Measurements from ENCODE around the gene TRPV2. TPM values are rescaled to one million over a fixed set of nuclear protein-coding genes. Genes with fewer than 3 reads are reported as not detected.

The TRPV2 gene
- total and polyA plus RNA-seq, 2 of the 4 experiments (the other 2 are of a cell fraction) = 30.8 to 32.8 TPM

GRCh38 chr17:16432017-16432416, 16.6 kb downstream of the TRPV2 start:
- in situ Hi-C loops (cut with MboI; ENCODE audit: low sequenced_read_pairs) = no loop called here
- Histone ChIP-seq H3K36me3 (ENCODE audit: control insufficient read depth, insufficient read depth, low read length) (0 out of 2 replicates have a peak, but pooled peaks cover 2% of the 10 kb centered on the region), H2BK5ac (ENCODE audit: low read depth, low read length, poor library complexity, severe bottlenecking) (no peak overlapping the region), H3K79me1 (ENCODE audit: low read depth in 1 of 2, low read length in 2 of 2) (peaks cover 0 to 14% of the 10 kb centered on the region in 2 experiments; a peak in 2 of 4 replicates), H3K56ac (ENCODE audit: extremely low read depth, insufficient read depth, low read length) (no peak overlapping the region), H4K8ac (ENCODE audit: low read depth in 2 of 2, low read length in 2 of 2) (no peak overlapping the region), H3K18ac (ENCODE audit: low read depth, low read length) (no peak overlapping the region), H3K4me3 (ENCODE audit: insufficient read depth, low read depth, low read length) (no peak overlapping the region), H2AK9ac (replicated peaks; ENCODE audit: low read depth, low read length, poor library complexity) (no peak overlapping the region), H3K4me2 (ENCODE audit: low read depth, low read length) (no peak overlapping the region), H2AFZ (replicated peaks; ENCODE audit: low read length, poor library complexity) (peak overlapping the region; percentile 23), H4K91ac (ENCODE audit: insufficient read depth, low read depth, low read length) (no peak overlapping the region), H2AK5ac (ENCODE audit: low read depth, low read length) (no peak overlapping the region), H3K23ac (ENCODE audit: low read depth, low read length) (no peak overlapping the region), H3K4ac (ENCODE audit: low read depth, low read length) (no peak overlapping the region), H4K5ac (ENCODE audit: low read depth, low read length) (no peak overlapping the region), H3K9me1 (ENCODE audit: insufficient read depth, low read length) (no peaks in the 10 kb centered on the region; the same call in 1 of the 2 replicates), H2BK20ac (ENCODE audit: low read depth, low read length) (no peak overlapping the region), H3K9ac (ENCODE audit: low read depth, low read length) (no peak overlapping the region), H2BK15ac (ENCODE audit: low read depth, low read length) (no peak overlapping the region), H3K27ac (ENCODE audit: insufficient read depth, low read length) (no peak overlapping the region), H3K4me1 (ENCODE audit: control insufficient read depth, insufficient read depth, low read length) (peaks cover 3% of the 10 kb centered on the region), H2BK120ac (ENCODE audit: low read depth, low read length) (no peak overlapping the region), H3K9me3 (ENCODE audit: control insufficient read depth, insufficient read depth, low read length) (no peaks in the 10 kb centered on the region), H4K20me1 (ENCODE audit: insufficient read depth, low read length) (no peaks in the 10 kb centered on the region; the same call in 1 of the 2 replicates), H3K14ac (replicated peaks; ENCODE audit: low read depth, low read length) (no peak overlapping the region), H3K27me3 (ENCODE audit: control insufficient read depth, insufficient read depth, low read length) (no peaks in the 10 kb centered on the region)
- ATAC-seq (ENCODE audit: low read depth) (no peak), DNase-seq (no peak)
- BruUV-seq (replicated peaks) = no TSS peak
- dilution Hi-C loops (cut with HindIII; ENCODE audit: low sequenced_read_pairs, unreplicated experiment) = no loop called here
- ChIA-PET CTCF (interaction anchor here (0.6 kb wide), 1 partner anchor 45 kb away, joined by 3 read pairs; no protein-coding TSS in a partner anchor), POLR2A (ENCODE audit: unreplicated experiment) (no interaction called here)
- TF ChIP-seq NFE2L2 (IDR thresholded peaks at IDR 0.05; ENCODE audit: low read depth, low read length) = no peak
- TF ChIP-seq FOS (IDR thresholded peaks at IDR 0.05; ENCODE audit: low read depth, low read length) = no peak
- no peak for TF ChIP-seq MAZ (IDR thresholded peaks at IDR 0.05; ENCODE audit: borderline replicate concordance, low read depth, low read length)
- TF ChIP-seq CEBPB (IDR thresholded peaks at IDR 0.05; ENCODE audit: low read depth, low read length) = no peak
- no peak for TF ChIP-seq MAFK (IDR thresholded peaks at IDR 0.05; ENCODE audit: low read depth, low read length)
- TF ChIP-seq RAD21 (IDR thresholded peaks at IDR 0.05; ENCODE audit: low read length) = no peak
- no peak for TF ChIP-seq RFX5 (IDR thresholded peaks at IDR 0.05; ENCODE audit: low read depth, low read length)
- TF ChIP-seq ELK1 (IDR thresholded peaks at IDR 0.05; ENCODE audit: borderline replicate concordance, low read depth, low read length) = no peak
- no peak for TF ChIP-seq MXI1 (IDR thresholded peaks at IDR 0.05; ENCODE audit: borderline replicate concordance, low read depth, low read length)
- TF ChIP-seq POLR2A (IDR thresholded peaks at IDR 0.05; ENCODE audit: low read depth, low read length) = no peak
- TF ChIP-seq USF2 (IDR thresholded peaks at IDR 0.05; ENCODE audit: low read depth, low read length) = no peak
- no peak for TF ChIP-seq BHLHE40 (IDR thresholded peaks at IDR 0.05; ENCODE audit: low read depth, low read length)
- no peak for TF ChIP-seq CHD1 (IDR thresholded peaks at IDR 0.05; ENCODE audit: low read depth, low read length)
- no peak for TF ChIP-seq RCOR1 (IDR thresholded peaks at IDR 0.05; ENCODE audit: insufficient replicate concordance, low read length)
- TF ChIP-seq, protein P1, sequence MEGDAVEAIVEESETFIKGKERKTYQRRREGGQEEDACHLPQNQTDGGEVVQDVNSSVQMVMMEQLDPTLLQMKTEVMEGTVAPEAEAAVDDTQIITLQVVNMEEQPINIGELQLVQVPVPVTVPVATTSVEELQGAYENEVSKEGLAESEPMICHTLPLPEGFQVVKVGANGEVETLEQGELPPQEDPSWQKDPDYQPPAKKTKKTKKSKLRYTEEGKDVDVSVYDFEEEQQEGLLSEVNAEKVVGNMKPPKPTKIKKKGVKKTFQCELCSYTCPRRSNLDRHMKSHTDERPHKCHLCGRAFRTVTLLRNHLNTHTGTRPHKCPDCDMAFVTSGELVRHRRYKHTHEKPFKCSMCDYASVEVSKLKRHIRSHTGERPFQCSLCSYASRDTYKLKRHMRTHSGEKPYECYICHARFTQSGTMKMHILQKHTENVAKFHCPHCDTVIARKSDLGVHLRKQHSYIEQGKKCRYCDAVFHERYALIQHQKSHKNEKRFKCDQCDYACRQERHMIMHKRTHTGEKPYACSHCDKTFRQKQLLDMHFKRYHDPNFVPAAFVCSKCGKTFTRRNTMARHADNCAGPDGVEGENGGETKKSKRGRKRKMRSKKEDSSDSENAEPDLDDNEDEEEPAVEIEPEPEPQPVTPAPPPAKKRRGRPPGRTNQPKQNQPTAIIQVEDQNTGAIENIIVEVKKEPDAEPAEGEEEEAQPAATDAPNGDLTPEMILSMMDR (conservative IDR thresholded peaks at IDR 0.05; ENCODE audit: low read depth, low read length) = no peak
- TF ChIP-seq SMC3 (IDR thresholded peaks at IDR 0.05; ENCODE audit: low read depth, low read length) = no peak
- intact Hi-C loops (cut with micrococcal nuclease) = no loop called here
- WGBS, 2 experiments (ENCODE audit: extremely low coverage in 2 of 2, insufficient read length in 1 of 2) = 90% methylated on average over 8 of the region's 15 CpGs; no CpG with 5 or more reads in 1 of the 2 experiments

Measured in IMR-90 (cell line).